ENCODE results near the gene SLC25A20.
"Not testable (repeated sequence)": the region's sequence is repeated elsewhere in the genome, so short reads cannot be mapped to it uniquely, and the experiment has no call there.

SLC25A20 gene

DNA sequence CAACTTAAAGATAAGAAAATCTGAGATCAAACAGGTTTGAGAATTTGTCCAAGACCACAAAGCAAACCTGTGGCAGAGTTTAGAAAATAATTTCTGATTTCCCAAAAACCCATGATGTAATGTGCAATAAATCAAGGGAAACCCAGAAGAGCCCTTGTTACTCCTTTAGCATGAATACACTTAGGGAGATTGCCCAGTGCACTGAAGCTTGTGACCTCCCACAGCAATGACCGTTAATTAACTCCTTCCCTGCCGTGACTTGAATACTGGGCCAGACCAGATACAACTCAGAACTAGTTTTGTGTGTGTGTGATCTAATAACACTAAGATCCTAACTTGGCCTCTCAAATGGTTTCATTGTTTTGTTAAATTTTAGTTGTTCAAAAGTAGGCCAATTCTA is 53.5 kb downstream of the SLC25A20 start:
- DNase-seq (ENCODE audit: low read depth) = no peak

DNA sequence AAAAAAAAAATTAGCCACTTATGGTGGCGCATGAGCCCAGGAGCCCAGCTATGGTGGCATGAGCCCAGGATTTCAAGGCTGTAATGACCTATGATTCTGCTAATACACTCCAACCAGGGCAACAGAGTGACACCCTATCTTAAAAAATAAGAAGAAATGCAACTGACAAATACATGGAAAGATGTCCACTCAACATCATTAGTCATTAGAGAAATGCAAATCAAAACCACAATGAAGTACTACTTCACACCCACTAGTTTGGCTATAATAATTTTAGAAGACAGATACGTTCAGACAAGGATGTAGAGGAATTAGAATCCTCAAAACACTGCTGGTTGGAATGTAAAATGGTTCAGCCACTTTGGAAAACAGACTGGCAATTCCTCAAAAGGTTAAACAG is 61.5 kb downstream of the SLC25A20 start:
- no peak for DNase-seq (ENCODE audit: low read depth)

DNA sequence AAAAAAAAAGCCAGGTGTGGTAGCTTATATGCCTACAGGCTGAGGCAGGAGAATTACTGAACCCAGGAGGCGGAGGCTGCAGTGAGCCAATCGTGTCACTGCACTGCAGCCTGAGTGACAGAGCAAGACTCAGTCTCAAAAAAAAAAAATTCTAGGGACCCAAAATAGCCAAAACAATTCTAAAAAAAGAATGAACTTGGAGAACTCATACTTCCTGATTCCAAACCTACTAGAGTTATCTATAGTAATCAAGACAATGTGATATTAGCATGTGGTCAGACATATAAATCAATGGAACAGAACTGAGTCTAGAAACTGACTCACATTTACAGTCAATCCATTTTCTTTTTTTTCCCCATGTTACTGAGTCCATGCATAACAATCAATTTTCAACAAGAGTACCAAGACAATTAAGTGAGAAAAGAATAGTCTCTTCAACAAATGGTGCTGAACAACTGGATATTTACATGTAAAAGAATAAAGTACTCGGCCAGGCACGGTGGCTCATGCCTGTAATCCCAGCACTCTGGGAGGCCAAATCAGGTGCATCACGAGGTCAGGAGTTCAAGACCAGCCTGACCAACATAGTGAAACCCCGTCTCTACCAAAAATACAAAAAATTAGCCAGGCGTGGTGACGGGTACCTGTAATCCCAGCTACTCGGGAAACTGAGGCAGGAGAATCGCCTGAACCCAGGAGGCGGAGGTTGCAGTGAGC is 62.9 kb downstream of the SLC25A20 start:
- DNase-seq (ENCODE audit: low read depth) = no peak

DNA sequence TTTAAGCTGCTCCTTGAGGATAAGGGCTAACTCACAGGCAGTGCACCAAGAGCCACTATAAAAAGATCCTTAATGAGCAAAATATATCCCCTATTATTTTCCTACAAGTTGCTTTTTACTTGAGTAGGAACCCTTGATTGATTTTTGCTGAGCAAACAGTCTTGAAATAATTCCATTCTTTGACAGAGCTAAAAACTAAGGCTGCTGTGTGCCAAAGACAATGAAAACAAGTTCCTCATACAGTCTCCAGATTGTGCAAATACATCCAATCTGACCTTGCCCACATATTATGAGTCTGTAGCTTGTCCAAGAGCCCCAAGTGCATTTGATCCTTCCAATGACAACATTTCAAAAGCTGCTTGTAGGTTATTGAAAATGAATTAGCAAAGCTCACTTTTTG is 66.0 kb downstream of the SLC25A20 start:
- no peak for DNase-seq (ENCODE audit: low read depth)

DNA sequence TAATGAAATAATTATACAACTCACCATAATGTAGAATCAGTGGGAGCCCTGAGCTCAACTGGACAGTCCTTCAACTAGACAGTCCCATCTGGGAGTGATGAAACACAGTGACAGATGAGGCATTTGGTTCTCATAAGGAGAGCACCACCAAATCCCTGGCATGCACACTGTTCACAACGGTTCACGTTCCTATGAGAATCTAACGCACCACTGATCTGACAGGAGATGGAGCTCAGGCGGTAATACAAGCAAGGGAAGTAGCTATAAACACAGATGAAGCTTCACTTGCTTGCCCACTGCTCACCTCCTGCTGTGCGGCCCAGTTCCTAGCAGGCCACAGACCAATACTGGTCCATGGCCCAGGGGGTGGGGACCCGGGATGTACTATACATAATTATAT is 68.0 kb downstream of the SLC25A20 start:
- peak; percentile 32 for DNase-seq (ENCODE audit: low read depth)

DNA sequence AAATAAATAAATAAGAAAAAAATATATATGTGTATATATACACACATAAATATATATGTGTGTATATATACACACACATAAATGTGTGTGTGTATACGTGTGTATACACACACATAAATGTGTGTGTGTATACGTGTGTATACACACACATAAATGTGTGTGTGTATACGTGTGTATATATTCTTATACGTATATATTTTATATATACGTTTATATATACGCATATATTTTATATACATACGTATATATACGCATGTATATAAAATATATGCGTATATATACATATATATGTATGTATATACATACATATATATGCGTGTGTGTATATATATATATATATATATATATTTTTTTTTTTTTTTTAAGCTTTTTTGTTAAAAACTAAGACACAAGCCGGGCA is 69.2 kb downstream of the SLC25A20 start:
- DNase-seq (ENCODE audit: low read depth) = not testable (repeated sequence)

DNA sequence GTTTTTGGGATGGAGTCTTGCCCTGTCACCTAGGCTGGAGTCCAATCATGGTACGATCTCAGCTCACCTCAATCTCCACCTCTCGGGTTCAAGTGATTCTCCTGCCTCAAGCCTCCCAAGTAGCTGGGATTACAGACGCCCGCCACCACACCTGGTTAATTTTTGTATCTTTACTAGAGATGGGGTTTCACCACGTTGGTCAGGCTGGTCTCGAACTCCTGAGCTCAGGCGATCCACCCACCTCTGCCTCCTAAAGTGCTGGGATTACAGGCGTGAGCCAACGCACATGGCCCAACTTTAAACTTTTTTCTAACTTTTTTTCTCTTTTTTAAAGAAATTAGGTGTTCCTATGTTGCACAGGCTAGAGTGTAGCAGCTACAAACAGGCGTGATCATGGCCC is 70.8 kb downstream of the SLC25A20 start:
- not testable (repeated sequence) for DNase-seq (ENCODE audit: low read depth)

DNA sequence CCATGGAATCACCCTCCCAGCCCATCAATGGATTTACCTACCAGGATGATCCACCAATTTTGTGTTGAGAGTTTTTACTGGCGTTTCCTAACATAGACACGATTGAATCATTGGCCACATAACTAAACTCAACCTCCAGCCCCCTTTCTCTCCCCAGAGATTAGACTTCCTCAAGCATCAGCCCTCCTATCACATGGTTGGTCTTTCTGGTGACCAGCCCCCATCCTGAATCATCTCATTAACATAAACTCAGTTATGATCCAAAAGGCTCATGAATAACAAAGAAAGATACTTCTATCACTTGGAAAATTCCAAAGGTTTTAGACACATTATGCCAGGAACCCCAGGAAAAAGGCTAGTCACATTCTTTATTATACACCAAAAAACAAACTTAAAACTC is 72.2 kb downstream of the SLC25A20 start:
- DNase-seq (ENCODE audit: low read depth) = peak; percentile 67

DNA sequence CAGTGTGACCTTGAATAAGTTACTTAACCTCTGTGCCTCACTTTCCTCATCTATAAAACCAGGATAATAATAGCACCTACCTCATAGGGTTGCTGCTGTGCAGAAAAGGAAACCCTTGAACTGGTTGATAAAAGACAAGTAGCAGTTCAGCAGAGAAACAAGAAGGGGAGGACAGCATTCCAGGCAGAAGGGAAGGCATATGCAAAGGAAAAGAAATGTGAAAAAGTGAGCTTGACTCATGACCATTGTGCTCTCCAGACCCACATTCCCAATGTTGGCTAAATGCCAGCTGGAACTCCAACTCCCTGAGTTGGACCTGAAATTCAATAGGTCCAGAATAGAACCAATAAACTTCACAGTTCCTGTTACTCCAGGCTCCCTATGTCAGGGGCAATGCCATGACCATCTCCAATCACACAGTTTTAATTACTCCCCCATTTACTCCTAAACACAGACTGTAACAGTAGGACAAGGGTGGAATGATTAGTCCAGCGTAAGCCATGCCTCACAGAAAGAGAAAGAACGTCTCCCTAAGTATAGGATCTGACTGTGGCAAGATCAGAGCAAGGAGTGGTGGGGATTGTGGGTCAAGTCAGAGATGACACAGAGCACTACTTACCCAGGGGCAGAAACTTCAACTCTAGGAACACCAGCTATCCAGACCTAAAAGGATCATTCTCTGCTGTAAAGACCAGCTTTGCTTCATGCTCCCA is 77.9 kb downstream of the SLC25A20 start:
- no peak for DNase-seq (ENCODE audit: low read depth)

DNA sequence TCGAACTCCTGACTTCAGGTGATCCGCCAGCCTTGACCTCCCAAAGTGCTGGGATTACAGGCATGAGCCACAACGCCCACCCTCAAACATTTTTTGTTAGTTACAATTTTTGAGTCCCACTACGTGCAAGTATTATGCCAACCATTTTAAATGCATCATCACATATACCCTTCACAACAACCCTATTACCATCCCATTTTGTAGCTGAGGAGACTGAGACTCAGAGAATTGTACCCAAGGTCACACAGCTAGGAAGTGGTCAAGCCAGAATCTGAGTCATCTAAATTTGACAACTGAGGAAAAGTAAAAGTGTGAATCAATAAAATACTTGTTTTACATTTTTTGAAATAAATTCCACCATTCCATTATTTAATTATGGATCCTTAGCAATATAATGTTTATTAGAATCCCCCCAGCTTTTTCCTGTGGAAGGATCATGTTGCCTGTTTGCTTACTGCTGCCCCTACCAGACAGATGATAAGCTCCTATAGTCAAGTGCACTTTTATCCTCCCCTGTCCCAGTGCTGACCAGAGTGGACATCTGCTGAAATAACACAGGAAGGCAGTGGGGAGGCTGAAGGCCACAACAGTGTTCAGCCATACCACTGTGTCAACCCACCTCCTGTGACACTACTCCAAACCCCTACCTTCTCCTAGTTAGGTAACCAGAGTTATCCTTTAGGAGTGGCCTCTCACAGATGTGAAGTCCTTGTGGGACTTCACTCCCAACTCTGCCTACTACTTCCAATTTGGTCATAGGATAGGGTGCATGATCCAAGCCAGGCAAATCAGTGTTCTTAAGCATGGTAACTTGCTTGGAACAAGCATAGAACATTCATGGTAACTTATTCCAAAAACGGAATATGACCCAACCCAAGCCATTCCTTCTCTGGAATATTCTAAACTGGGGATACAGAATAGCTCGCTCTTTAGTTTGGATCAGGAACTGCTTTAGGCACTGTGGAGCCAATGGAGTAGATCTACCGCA is 79.2 kb downstream of the SLC25A20 start:
- DNase-seq (ENCODE audit: low read depth) = no peak

DNA sequence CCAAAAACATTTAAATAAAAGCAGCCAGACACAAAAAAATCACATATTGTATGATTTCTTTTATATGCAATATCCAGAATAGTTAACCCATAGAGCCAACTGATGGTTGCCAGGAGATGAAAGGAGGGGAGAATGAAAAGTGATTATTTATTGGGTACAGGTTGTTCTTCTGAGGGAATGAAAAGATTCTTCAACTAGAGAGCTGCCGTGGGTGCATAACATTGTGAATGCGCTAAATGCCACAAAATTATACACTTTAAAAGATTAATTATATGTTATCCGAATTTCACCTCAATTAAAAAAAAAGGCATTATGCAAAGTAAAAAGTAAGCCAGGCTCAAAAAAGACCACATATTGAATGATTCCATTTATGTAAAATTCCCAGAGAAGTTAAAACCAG is 87.2 kb downstream of the SLC25A20 start:
- DNase-seq (ENCODE audit: low read depth) = no peak
